ENCODE results near the gene BTBD6.

Gene BTBD6

DNA sequence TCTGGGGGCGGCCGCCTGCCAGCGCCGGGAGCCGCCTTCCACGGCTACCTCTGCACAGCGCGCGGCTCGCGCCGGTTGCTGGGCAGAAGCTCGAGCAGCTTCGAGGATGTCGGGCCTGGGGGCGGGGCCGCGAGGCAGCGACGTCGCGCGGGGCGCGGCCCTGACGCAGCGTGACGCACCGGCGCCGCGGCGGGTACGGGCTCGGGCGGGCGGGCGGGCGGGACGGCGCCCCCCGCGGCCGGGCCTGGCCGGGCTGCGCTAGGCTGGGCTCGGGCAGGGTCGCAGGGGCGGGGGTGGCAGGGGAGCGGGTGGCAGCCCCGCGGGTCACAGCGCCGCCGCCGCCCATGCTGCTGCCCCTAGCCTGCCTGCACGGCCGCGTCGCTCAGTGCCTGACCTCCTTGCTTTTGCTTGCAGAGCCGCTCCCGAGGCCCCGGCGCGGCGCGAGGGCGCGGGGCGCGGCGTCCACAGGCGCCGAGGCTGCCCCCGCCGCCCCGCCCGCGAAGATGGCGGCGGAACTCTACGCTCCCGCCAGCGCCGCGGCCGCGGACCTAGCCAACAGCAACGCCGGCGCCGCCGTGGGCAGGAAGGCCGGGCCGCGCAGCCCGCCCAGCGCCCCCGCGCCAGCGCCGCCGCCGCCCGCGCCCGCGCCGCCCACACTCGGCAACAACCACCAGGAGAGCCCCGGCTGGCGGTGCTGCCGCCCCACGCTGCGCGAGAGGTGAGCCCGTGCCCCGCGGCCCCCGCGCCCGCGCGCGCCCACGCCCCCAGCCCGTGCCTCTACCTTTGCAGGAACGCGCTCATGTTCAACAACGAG, at the start of gene BTBD6:
Gene BTBD6 (plus strand): TSS at position 166 of the 814 bp plus-strand sequence. CDS start 179 bp downstream, at position 345.
- peak within 1 kb of the TSS; percentile 81 to 83 for H3K9ac ChIP-seq (ENCODE audit: low read depth in 1 of 2, low read length in 2 of 2)
- H3K36me3 ChIP-seq (ENCODE audit: control insufficient read depth in 2 of 2, insufficient read depth in 2 of 2, low read length in 2 of 2) = peaks cover 20 to 34% of the 10 kb centered on the region in 2 donors
- H3K4me1 ChIP-seq (ENCODE audit: control insufficient read depth in 2 of 2, insufficient read depth in 2 of 2, low read length in 2 of 2) = peaks cover 13 to 21% of the 10 kb centered on the region in 2 donors
- peak within 1 kb of the TSS; percentile 66 to 80 for H3K4me3 ChIP-seq (ENCODE audit: low read length in 2 of 2)
- peak within 1 kb of the TSS; percentile 84 to 86 for H3K27ac ChIP-seq (ENCODE audit: low read depth in 2 of 2, low read length in 2 of 2)
- H3K9me3 ChIP-seq (ENCODE audit: control insufficient read depth in 2 of 2, low read length in 2 of 2) = no peaks in the 10 kb centered on the region
- H3K27me3 ChIP-seq (ENCODE audit: control insufficient read depth in 2 of 2, insufficient read depth in 2 of 2, low read length in 2 of 2) = no peaks in the 10 kb centered on the region

DNA sequence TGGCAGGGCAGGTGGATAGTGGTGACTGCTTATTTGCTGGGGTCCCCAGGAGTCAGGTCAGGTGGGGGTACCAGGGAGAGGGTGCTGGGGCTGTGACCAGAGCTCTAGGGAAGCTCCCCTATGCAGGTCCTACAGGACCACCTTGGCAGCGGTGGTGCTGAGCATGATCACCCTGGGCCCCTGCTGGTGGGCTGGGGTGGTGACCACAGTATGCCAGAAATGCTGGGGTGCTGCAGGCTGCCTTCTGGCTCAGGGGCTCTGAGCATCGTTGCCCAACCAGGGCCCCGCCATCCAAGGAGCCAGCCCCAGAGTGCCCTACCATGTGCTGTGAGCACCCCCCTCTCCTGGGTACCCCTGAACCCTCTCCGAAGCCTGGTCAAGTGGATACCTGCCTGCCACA, 49.7 kb upstream of the BTBD6 start:
- Histone ChIP-seq H3K9me3 (ENCODE audit: control insufficient read depth in 2 of 2, low read length in 2 of 2) (no peaks in the 10 kb centered on the region), H3K9ac (ENCODE audit: low read depth in 1 of 2, low read length in 2 of 2) (no peak overlapping the region), H3K4me3 (ENCODE audit: low read length in 2 of 2) (no peak overlapping the region), H3K27ac (ENCODE audit: low read depth in 2 of 2, low read length in 2 of 2) (peak overlapping the region in 1 of 2 donors; percentile 16), H3K4me1 (ENCODE audit: control insufficient read depth in 2 of 2, insufficient read depth in 2 of 2, low read length in 2 of 2) (peaks cover 0 to 2% of the 10 kb centered on the region in 2 donors), H3K36me3 (ENCODE audit: control insufficient read depth in 2 of 2, insufficient read depth in 2 of 2, low read length in 2 of 2) (no peaks in the 10 kb centered on the region), H3K27me3 (ENCODE audit: control insufficient read depth in 2 of 2, insufficient read depth in 2 of 2, low read length in 2 of 2) (peaks cover 40 to 42% of the 10 kb centered on the region in 2 donors)

DNA sequence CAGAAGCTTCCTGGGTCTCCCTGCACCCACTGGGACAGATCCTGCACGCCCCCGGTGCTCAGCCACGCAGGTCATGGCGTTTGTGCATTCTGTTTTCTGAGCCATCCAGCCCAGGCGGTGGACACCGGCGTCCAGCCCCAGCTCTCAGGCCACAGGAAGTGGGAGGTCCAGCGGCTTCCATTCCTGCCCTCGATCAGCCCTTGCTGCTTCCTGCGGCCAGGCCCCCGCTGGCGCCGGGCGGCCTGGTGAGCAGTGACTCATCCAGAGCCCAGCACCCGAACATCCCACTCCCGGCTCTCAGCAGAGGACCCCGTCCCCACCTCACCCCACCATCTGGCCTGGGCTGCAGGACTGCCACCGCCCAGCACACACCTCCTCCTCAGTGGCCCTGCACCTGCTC, 49.2 kb upstream of the BTBD6 start:
- Histone ChIP-seq H3K4me3 (ENCODE audit: low read length in 2 of 2) (no peak overlapping the region), H3K4me1 (ENCODE audit: control insufficient read depth in 2 of 2, insufficient read depth in 2 of 2, low read length in 2 of 2) (peaks cover 0 to 2% of the 10 kb centered on the region in 2 donors), H3K9ac (ENCODE audit: low read depth in 1 of 2, low read length in 2 of 2) (no peak overlapping the region), H3K36me3 (ENCODE audit: control insufficient read depth in 2 of 2, insufficient read depth in 2 of 2, low read length in 2 of 2) (no peaks in the 10 kb centered on the region), H3K27ac (ENCODE audit: low read depth in 2 of 2, low read length in 2 of 2) (peak overlapping the region in 1 of 2 donors; percentile 16), H3K27me3 (ENCODE audit: control insufficient read depth in 2 of 2, insufficient read depth in 2 of 2, low read length in 2 of 2) (peaks cover 37 to 42% of the 10 kb centered on the region in 2 donors), H3K9me3 (ENCODE audit: control insufficient read depth in 2 of 2, low read length in 2 of 2) (no peaks in the 10 kb centered on the region)

DNA sequence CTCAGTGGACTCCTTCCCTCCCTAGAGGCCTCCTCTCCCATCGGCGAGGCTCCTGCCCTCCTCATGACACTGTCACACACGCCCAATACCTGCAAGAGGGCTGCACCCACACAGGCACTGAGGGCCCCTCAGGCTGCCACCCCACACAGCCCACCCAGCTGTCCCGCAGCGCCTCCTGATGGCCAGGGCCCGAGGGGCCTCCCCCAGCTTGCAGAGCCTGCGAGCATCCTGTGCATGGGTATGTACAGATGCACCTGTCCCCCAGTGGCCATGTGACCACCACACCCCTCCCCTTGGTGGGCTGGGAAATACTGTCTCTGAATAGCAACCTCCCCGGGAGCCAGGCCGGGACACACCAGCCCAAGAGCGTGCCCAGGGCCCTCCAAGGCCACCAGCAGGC, 48.3 kb upstream of the BTBD6 start:
- H3K4me1 ChIP-seq (ENCODE audit: control insufficient read depth in 2 of 2, insufficient read depth in 2 of 2, low read length in 2 of 2) = peaks cover 9 to 11% of the 10 kb centered on the region in 2 donors
- H3K9me3 ChIP-seq (ENCODE audit: control insufficient read depth in 2 of 2, low read length in 2 of 2) = no peaks in the 10 kb centered on the region
- no peak overlapping the region for H3K9ac ChIP-seq (ENCODE audit: low read depth in 1 of 2, low read length in 2 of 2)
- no peaks in the 10 kb centered on the region for H3K36me3 ChIP-seq (ENCODE audit: control insufficient read depth in 2 of 2, insufficient read depth in 2 of 2, low read length in 2 of 2)
- no peak overlapping the region for H3K27ac ChIP-seq (ENCODE audit: low read depth in 2 of 2, low read length in 2 of 2)
- H3K4me3 ChIP-seq (ENCODE audit: low read length in 2 of 2) = no peak overlapping the region
- peaks cover 31 to 38% of the 10 kb centered on the region in 2 donors for H3K27me3 ChIP-seq (ENCODE audit: control insufficient read depth in 2 of 2, insufficient read depth in 2 of 2, low read length in 2 of 2)

DNA sequence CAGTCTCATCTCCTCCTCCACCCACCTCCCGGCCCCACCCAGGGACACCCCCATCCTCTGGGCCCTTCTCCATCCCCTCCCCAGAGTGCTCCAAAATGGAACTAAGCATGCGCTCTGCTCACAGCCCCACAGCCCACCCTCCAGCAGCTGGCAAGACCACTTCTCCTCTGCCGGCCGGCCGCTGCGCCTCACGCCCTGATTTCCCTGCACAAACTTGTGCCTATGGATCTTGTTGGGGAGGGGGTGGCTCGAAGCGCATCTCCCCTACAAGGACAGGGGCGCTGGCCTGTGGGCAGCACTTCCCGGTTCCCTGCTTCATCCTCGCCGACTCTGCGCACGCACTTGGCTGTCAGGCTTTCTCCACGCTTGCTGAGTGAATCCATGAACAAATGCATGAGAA, 47.7 kb upstream of the BTBD6 start:
- Histone ChIP-seq H3K9ac (ENCODE audit: low read depth in 1 of 2, low read length in 2 of 2) (no peak overlapping the region), H3K9me3 (ENCODE audit: control insufficient read depth in 2 of 2, low read length in 2 of 2) (no peaks in the 10 kb centered on the region), H3K27ac (ENCODE audit: low read depth in 2 of 2, low read length in 2 of 2) (no peak overlapping the region), H3K27me3 (ENCODE audit: control insufficient read depth in 2 of 2, insufficient read depth in 2 of 2, low read length in 2 of 2) (peaks cover 27 to 33% of the 10 kb centered on the region in 2 donors), H3K36me3 (ENCODE audit: control insufficient read depth in 2 of 2, insufficient read depth in 2 of 2, low read length in 2 of 2) (no peaks in the 10 kb centered on the region), H3K4me1 (ENCODE audit: control insufficient read depth in 2 of 2, insufficient read depth in 2 of 2, low read length in 2 of 2) (peaks cover 11 to 16% of the 10 kb centered on the region in 2 donors), H3K4me3 (ENCODE audit: low read length in 2 of 2) (no peak overlapping the region)

DNA sequence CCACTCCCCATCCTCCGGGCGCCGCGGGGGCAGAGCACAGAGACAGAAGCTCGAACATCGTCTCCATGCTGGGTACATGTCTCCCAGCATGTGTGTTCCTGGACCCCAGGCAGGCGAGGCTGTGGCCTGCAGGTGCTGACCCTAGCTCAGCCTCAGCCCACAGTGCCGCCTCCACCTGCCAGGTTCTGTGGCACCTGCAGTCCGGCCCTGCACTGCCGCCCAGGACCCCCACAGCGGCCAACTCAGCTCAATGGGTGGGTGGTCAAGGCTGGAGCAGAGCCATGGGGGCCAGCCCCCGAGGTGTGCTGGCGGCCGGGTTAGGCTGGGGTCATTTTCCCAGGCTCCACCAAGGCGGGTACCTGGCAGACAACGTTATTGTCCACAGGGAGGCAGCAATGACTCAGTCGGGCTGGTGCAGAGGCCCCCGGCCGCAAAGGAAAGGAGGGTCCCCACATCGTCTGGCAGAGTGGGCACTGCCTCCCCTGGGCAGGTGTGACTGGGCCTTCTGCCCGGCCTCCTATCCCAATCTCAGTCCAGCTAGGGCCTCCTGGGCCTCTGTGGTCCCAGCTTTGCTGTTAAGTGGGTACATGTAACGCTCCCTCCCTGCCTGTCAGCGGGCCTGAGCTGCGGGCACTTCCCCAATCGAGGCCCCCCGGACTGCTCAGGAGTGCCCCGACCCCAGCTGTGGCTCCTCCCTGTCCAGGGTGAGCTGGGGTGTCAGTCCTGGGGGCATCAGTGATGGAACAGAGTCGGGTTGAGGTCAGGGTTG, 47.0 kb upstream of the BTBD6 start:
- H3K4me3 ChIP-seq (ENCODE audit: low read length in 2 of 2) = no peak overlapping the region
- no peak overlapping the region for H3K27ac ChIP-seq (ENCODE audit: low read depth in 2 of 2, low read length in 2 of 2)
- H3K9me3 ChIP-seq (ENCODE audit: control insufficient read depth in 2 of 2, low read length in 2 of 2) = no peaks in the 10 kb centered on the region
- H3K4me1 ChIP-seq (ENCODE audit: control insufficient read depth in 2 of 2, insufficient read depth in 2 of 2, low read length in 2 of 2) = peaks cover 11 to 16% of the 10 kb centered on the region in 2 donors
- peaks cover 26% of the 10 kb centered on the region in 2 donors for H3K27me3 ChIP-seq (ENCODE audit: control insufficient read depth in 2 of 2, insufficient read depth in 2 of 2, low read length in 2 of 2)
- no peak overlapping the region for H3K9ac ChIP-seq (ENCODE audit: low read depth in 1 of 2, low read length in 2 of 2)
- H3K36me3 ChIP-seq (ENCODE audit: control insufficient read depth in 2 of 2, insufficient read depth in 2 of 2, low read length in 2 of 2) = no peaks in the 10 kb centered on the region

DNA sequence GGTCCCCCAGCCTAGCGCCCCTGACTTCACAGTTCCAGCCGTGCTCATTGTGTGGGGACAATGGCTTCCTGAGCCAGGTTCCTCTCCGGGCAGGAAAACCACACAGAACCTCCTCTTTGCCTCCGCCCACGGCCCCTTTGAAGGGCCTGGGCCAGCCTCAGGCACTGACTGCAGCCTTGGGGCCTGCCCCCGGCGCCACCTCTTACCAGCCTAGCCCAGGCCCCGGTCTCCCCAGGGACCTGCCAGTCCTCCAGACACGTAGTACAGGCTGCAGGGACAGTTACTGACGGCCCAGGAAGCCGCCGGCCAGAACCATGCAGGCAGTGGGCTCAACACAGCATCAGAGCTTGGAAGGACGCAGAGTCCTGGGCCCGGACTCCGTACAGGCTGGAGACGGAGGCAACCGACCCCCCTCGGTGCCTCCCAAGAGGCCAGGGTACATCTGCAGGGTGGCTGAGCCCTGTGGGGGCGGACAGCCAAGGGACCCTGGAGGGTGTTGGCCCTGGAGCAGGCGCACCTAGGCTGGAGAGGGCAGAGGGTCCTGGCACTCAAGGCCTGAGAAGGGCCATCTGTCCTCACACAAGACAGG, 46.3 kb upstream of the BTBD6 start:
- H3K9me3 ChIP-seq (ENCODE audit: control insufficient read depth in 2 of 2, low read length in 2 of 2) = no peaks in the 10 kb centered on the region
- H3K4me3 ChIP-seq (ENCODE audit: low read length in 2 of 2) = no peak overlapping the region
- H3K9ac ChIP-seq (ENCODE audit: low read depth in 1 of 2, low read length in 2 of 2) = no peak overlapping the region
- no peak overlapping the region for H3K27ac ChIP-seq (ENCODE audit: low read depth in 2 of 2, low read length in 2 of 2)
- no peaks in the 10 kb centered on the region for H3K36me3 ChIP-seq (ENCODE audit: control insufficient read depth in 2 of 2, insufficient read depth in 2 of 2, low read length in 2 of 2)
- peaks cover 26% of the 10 kb centered on the region in 2 donors for H3K27me3 ChIP-seq (ENCODE audit: control insufficient read depth in 2 of 2, insufficient read depth in 2 of 2, low read length in 2 of 2)
- H3K4me1 ChIP-seq (ENCODE audit: control insufficient read depth in 2 of 2, insufficient read depth in 2 of 2, low read length in 2 of 2) = peaks cover 11 to 16% of the 10 kb centered on the region in 2 donors

DNA sequence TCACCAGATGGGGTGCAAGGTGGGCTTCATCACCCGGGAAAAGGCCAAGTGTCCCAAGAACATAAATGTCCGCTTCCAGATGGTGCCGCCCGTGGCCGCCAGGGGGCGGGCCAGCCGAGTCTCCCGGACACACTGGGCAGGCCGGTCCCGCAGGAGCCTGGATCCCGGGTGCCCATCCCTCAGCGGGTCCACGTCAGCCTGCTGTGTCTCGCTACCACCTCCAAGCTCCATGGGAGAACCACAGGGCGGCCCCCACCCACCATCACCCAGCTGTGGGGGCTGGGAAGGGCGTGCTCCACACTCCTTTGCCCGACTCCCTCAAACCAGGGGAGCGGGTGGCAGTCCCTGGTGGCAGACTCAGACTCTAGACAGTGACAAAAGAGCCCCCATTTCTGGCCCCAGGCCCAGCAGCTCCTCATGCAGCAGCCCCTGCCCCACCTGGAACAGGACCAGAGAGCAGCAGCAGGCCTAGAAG, 45.2 kb upstream of the BTBD6 start:
- no peak overlapping the region for H3K27ac ChIP-seq (ENCODE audit: low read depth in 2 of 2, low read length in 2 of 2)
- H3K36me3 ChIP-seq (ENCODE audit: control insufficient read depth in 2 of 2, insufficient read depth in 2 of 2, low read length in 2 of 2) = no peaks in the 10 kb centered on the region
- no peaks in the 10 kb centered on the region for H3K9me3 ChIP-seq (ENCODE audit: control insufficient read depth in 2 of 2, low read length in 2 of 2)
- H3K27me3 ChIP-seq (ENCODE audit: control insufficient read depth in 2 of 2, insufficient read depth in 2 of 2, low read length in 2 of 2) = peaks cover 19 to 20% of the 10 kb centered on the region in 2 donors
- H3K9ac ChIP-seq (ENCODE audit: low read depth in 1 of 2, low read length in 2 of 2) = no peak overlapping the region
- H3K4me3 ChIP-seq (ENCODE audit: low read length in 2 of 2) = no peak overlapping the region
- H3K4me1 ChIP-seq (ENCODE audit: control insufficient read depth in 2 of 2, insufficient read depth in 2 of 2, low read length in 2 of 2) = peaks cover 11 to 16% of the 10 kb centered on the region in 2 donors

DNA sequence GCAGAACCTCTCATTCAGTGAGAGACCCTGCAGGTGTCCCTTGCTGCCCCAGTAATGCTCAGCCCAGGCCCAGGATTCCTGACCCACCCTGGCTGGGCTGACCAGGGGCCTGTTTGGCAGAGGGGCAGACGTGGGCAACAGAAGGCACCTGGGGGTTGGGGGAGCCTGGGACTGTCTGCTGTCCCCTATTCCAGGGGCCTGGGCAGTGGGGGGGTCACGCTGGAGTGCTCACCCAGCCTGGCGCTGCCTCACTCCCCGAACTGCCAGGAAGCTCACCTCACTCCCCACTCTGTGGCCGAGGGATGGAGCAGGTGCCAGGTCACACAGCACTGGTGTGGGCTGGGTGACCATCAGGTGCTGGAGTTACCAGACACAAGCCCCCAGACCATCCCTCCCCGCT, 44.6 kb upstream of the BTBD6 start:
- H3K9ac ChIP-seq (ENCODE audit: low read depth in 1 of 2, low read length in 2 of 2) = no peak overlapping the region
- peaks cover 18 to 19% of the 10 kb centered on the region in 2 donors for H3K27me3 ChIP-seq (ENCODE audit: control insufficient read depth in 2 of 2, insufficient read depth in 2 of 2, low read length in 2 of 2)
- peaks cover 11 to 16% of the 10 kb centered on the region in 2 donors for H3K4me1 ChIP-seq (ENCODE audit: control insufficient read depth in 2 of 2, insufficient read depth in 2 of 2, low read length in 2 of 2)
- H3K36me3 ChIP-seq (ENCODE audit: control insufficient read depth in 2 of 2, insufficient read depth in 2 of 2, low read length in 2 of 2) = no peaks in the 10 kb centered on the region
- H3K4me3 ChIP-seq (ENCODE audit: low read length in 2 of 2) = no peak overlapping the region
- no peak overlapping the region for H3K27ac ChIP-seq (ENCODE audit: low read depth in 2 of 2, low read length in 2 of 2)
- no peaks in the 10 kb centered on the region for H3K9me3 ChIP-seq (ENCODE audit: control insufficient read depth in 2 of 2, low read length in 2 of 2)

All from mucosa of rectum (tissue), 2 donors.